ENCODE data around the gene C10orf105.

The C10orf105 gene

DNA sequence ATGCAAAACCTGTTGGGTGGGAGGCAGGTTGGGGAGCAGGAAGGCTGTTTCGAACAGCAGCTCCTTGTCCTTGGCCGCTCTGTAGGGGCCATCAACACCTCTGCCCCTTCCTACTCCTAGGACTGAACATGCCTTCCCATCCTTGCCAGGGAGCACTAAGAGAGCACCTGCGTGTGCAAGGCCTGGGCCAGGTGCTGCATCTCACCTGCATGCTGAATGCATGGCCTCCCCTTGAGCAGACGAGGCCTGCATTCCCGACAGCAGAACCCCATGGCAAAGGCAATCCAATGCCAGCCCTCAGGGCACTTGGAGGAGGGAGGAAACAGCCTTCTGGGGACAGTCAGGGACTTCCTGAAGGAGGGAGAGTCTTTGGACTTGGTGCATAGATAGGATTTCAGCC, 42.7 kb upstream of the C10orf105 start:
- TF ChIP-seq CTCF (IDR thresholded peaks at IDR 0.05; ENCODE audit: extremely low read depth, missing control alignments): no peak
- no peak for DNase-seq (ENCODE audit: low spot score)

- TF ChIP-seq CTCF (IDR thresholded peaks at IDR 0.05; ENCODE audit: extremely low read depth, missing control alignments): no peak
- DNase-seq (ENCODE audit: low spot score): no peak
Observed at GRCh38 chr10:71761541-71762113, 42.0 kb upstream of the C10orf105 start.

DNA sequence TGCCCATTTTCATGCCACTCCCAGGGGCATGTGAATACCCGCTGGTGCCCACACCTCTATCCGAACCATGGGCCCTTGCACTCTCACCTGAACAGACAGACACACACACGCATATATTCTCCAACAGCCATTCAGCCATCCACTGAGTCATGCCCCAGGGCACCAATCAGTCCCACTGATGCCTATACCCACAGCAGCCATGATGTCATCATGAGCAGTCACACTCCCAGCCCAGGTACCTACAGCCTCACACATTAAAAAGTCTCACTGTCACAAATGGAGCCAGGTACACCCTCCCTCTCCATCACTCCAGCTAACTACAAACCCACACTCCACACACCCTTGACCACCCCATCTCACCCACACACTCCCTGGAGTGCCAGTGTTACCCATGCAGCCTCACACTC, 41.5 kb upstream of the C10orf105 start:
- TF ChIP-seq CTCF (IDR thresholded peaks at IDR 0.05; ENCODE audit: extremely low read depth, missing control alignments): no peak
- DNase-seq (ENCODE audit: low spot score): no peak

DNA sequence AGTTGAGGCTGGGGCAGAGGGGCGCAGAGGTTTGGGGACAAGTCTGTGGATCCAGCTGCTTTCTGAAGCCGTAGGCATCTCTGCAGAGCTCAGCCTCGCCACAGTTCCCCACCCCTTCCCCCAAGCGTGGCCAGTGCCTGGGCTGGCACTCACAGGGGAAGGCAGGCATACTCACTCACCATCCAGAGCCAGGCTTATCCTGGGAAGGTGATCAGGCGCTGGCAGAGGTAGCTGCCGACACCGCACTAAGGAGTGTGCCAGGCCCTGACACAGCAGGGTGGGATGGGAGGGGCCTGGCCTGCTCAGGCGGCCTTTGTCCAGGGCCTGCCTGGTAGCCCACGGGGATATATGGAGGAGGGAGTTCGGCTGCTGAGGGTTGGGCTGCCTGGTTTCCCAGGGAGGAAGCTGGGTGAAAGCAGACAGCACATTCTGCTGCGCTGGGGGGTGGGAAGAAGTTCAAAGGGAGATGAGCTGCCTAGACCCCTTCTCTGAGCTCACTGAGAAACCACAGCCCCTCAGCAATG, 37.9 kb upstream of the C10orf105 start:
- no peak for DNase-seq (ENCODE audit: low spot score)
- no peak for TF ChIP-seq CTCF (IDR thresholded peaks at IDR 0.05; ENCODE audit: extremely low read depth, missing control alignments)

GRCh38 chr10:71756311-71757191, 37.0 kb upstream of the C10orf105 start:
- no peak for TF ChIP-seq CTCF (IDR thresholded peaks at IDR 0.05; ENCODE audit: extremely low read depth, missing control alignments)
- DNase-seq (ENCODE audit: low spot score): no peak

DNA sequence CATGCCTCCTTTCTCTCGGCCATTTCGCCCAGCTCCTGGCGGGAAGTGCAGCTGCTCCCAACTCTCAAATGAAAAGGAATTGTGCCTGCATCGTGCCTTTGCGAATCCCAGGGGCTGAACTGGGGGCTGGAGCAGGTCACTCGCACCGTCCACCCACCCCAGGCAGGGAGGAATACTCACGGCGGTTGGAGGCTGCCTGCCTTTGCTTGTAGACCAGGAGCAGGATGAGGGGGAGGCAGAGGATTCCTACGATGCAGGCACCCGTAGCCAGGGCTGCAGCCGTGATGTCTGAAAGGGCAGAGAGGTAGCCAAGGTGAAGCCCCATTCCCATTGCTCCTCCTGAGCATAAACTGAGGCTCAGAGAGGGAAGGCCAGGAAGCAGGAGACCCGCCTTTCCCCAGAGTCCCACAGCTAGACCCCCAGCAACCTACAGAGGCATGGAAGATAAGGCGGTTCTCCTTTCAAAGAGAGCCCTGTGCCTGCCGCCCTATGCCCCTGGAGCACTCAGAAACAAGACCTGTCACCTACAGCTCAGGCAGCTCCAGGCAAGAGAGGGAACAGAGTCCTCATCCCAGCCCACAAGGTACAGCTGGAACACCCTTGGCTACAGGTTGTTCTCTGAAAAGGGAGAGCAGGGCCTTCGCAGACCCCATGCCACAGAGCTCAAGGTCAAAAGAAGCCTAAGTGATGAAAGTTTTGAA, 35.8 kb upstream of the C10orf105 start:
- TF ChIP-seq CTCF (IDR thresholded peaks at IDR 0.05; ENCODE audit: extremely low read depth, missing control alignments): no peak
- no peak for DNase-seq (ENCODE audit: low spot score)

DNA sequence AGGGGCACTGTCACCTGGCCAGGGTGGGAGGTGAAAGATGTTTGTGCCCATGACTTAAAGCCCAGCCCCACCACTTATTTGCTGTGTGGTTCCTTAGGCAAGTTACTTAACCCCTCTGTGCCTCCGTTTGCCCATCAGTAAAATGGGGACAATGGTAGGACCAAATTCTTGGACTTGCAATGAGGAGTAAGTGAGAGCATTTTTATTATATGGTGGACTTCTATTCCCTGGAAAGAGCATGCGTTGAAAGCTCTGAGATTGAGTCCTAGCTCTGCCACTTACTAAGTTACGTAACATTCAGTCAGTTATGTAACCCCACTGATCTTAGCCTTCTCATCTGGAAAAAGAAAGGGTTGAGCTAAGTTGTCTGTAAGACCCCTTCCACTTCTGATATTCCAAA, 35.0 kb upstream of the C10orf105 start:
- no peak for DNase-seq (ENCODE audit: low spot score)
- TF ChIP-seq CTCF (IDR thresholded peaks at IDR 0.05; ENCODE audit: extremely low read depth, missing control alignments): no peak

Measured in GM20000 (cell line).